Measurements from ENCODE around the gene TARS2. TPM values are rescaled to one million over a fixed set of nuclear protein-coding genes. Genes with fewer than 3 reads are reported as not detected.

TARS2 gene
- polyA plus RNA-seq, 2 of the 4 experiments (the other 2 are of a cell fraction), result 19.4 to 21.6 TPM

GRCh38 chr1:150557065-150557600 lies 69.9 kb downstream of the TARS2 start:
- WGBS (ENCODE audit: missing lambda C conversion rate), result 81% methylated on average over 18 of the region's 26 CpGs
- no peak for FAIRE-seq
- TF ChIP-seq POLR2AphosphoS2 (conservative IDR thresholded peaks at IDR 0.05; ENCODE audit: low read length) (no peak), POLR2A (IDR thresholded peaks at IDR 0.05; ENCODE audit: low read length) (no peak), HES2 (IDR thresholded peaks at IDR 0.05) (no peak), JUN (IDR thresholded peaks at IDR 0.05) (no peak), MAFK (IDR thresholded peaks at IDR 0.05; ENCODE audit: partially characterized antibody) (no peak), GATA3 (IDR thresholded peaks at IDR 0.05; ENCODE audit: borderline replicate concordance) (no peak), RNF2 (IDR thresholded peaks at IDR 0.05; ENCODE audit: borderline replicate concordance, low read depth) (no peak), MAZ (IDR thresholded peaks at IDR 0.05; ENCODE audit: borderline replicate concordance, low read depth, low read length) (no peak)
- DNase-seq (ENCODE audit: low read depth in 1 of 2, low spot score in 1 of 2), result no peak
- Histone ChIP-seq H3K4me3 (no peak overlapping the region), H3K27ac (no peak overlapping the region), H3K9me3 (no peaks in the 10 kb centered on the region), H3K4me1 (peaks cover 26% of the 10 kb centered on the region), H3K4me2 (no peak overlapping the region)
- no peak for ATAC-seq
- POLR2A ChIA-PET, result no interaction called here
- CTCF ChIA-PET, result interaction anchor here (0.9 to 11.6 kb wide), 3 partner anchors 16 to 67 kb away, joined by 3 to 210 read pairs (median 5); partner anchors contain the start of gene ENSA

Small RNAs within 50 kb of the gene (small RNA-seq; reads per million reads assigned to genes)
- 0 reads per million in 6 experiments for gene MIR4257

Other genes starting within 250 kb of the TARS2 start
- not detected in 2 replicates for gene CA14, start 229.6 kb upstream of the TARS2 start, polyA plus RNA-seq (2011; rRNA removed)
- not detected in 3 replicates for gene CA14, start 229.6 kb upstream of the TARS2 start, polyA plus RNA-seq (2017; fragmentation: RNase III; extraction: RNeasy Plus Mini Kit Qiagen cat#74134 plus additional on column Dnase treatment)
- gene APH1A, start 218.4 kb upstream of the TARS2 start, polyA plus RNA-seq (2011; rRNA removed), result 118 and 119 TPM in 2 replicates
- 99.4 to 111 TPM (median 109 TPM) in 3 replicates for gene APH1A, start 218.4 kb upstream of the TARS2 start, polyA plus RNA-seq (2017; fragmentation: RNase III; extraction: RNeasy Plus Mini Kit Qiagen cat#74134 plus additional on column Dnase treatment)
- gene C1orf54, start 214.6 kb upstream of the TARS2 start, polyA plus RNA-seq (2011; rRNA removed), result 0.16 and 0.19 TPM in 2 replicates
- 0.12 to 0.21 TPM (median 0.12 TPM) in 3 replicates for gene C1orf54, start 214.6 kb upstream of the TARS2 start, polyA plus RNA-seq (2017; fragmentation: RNase III; extraction: RNeasy Plus Mini Kit Qiagen cat#74134 plus additional on column Dnase treatment)
- 1.3 and 1.4 TPM in 2 replicates for gene CIART, start 204.9 kb upstream of the TARS2 start, polyA plus RNA-seq (2011; rRNA removed)
- 0.28 to 0.59 TPM (median 0.48 TPM) in 3 replicates for gene CIART, start 204.9 kb upstream of the TARS2 start, polyA plus RNA-seq (2017; fragmentation: RNase III; extraction: RNeasy Plus Mini Kit Qiagen cat#74134 plus additional on column Dnase treatment)
- 72.6 and 95.7 TPM in 2 replicates for gene MRPS21, start 193.6 kb upstream of the TARS2 start, polyA plus RNA-seq (2011; rRNA removed)
- gene MRPS21, start 193.6 kb upstream of the TARS2 start, polyA plus RNA-seq (2017; fragmentation: RNase III; extraction: RNeasy Plus Mini Kit Qiagen cat#74134 plus additional on column Dnase treatment), result 113 to 114 TPM (median 113 TPM) in 3 replicates
- 87.2 and 92.6 TPM in 2 replicates for gene PRPF3, start 165.9 kb upstream of the TARS2 start, polyA plus RNA-seq (2011; rRNA removed)
- gene PRPF3, start 165.9 kb upstream of the TARS2 start, polyA plus RNA-seq (2017; fragmentation: RNase III; extraction: RNeasy Plus Mini Kit Qiagen cat#74134 plus additional on column Dnase treatment), result 54.4 to 58.5 TPM (median 55.2 TPM) in 3 replicates
- gene RPRD2, start 123.3 kb upstream of the TARS2 start, polyA plus RNA-seq (2011; rRNA removed), result 20.8 and 21.1 TPM in 2 replicates
- 9.0 to 10.3 TPM (median 9.8 TPM) in 3 replicates for gene RPRD2, start 123.3 kb upstream of the TARS2 start, polyA plus RNA-seq (2017; fragmentation: RNase III; extraction: RNeasy Plus Mini Kit Qiagen cat#74134 plus additional on column Dnase treatment)
- 0.88 and 1.1 TPM in 2 replicates for gene ECM1, start 20.7 kb downstream of the TARS2 start, polyA plus RNA-seq (2011; rRNA removed)
- 0.77 to 1.0 TPM (median 1.0 TPM) in 3 replicates for gene ECM1, start 20.7 kb downstream of the TARS2 start, polyA plus RNA-seq (2017; fragmentation: RNase III; extraction: RNeasy Plus Mini Kit Qiagen cat#74134 plus additional on column Dnase treatment)
- gene FALEC, start 28.3 kb downstream of the TARS2 start, polyA plus RNA-seq (2011; rRNA removed), result 0.36 TPM in 1 of 2 replicates, not detected in the other
- 0.28 to 0.80 TPM (median 0.74 TPM) in 3 replicates for gene FALEC, start 28.3 kb downstream of the TARS2 start, polyA plus RNA-seq (2017; fragmentation: RNase III; extraction: RNeasy Plus Mini Kit Qiagen cat#74134 plus additional on column Dnase treatment)
- 1.3 and 1.8 TPM in 2 replicates for gene ADAMTSL4, start 62.0 kb downstream of the TARS2 start, polyA plus RNA-seq (2011; rRNA removed)
- gene ADAMTSL4, start 62.0 kb downstream of the TARS2 start, polyA plus RNA-seq (2017; fragmentation: RNase III; extraction: RNeasy Plus Mini Kit Qiagen cat#74134 plus additional on column Dnase treatment), result 1.3 to 2.0 TPM (median 1.5 TPM) in 3 replicates
- 145 and 202 TPM in 2 replicates for gene MCL1, start 92.2 kb downstream of the TARS2 start, polyA plus RNA-seq (2011; rRNA removed)
- 77.5 to 80.0 TPM (median 78.6 TPM) in 3 replicates for gene MCL1, start 92.2 kb downstream of the TARS2 start, polyA plus RNA-seq (2017; fragmentation: RNase III; extraction: RNeasy Plus Mini Kit Qiagen cat#74134 plus additional on column Dnase treatment)
- 61.2 and 67.9 TPM in 2 replicates for gene ENSA, start 142.2 kb downstream of the TARS2 start, polyA plus RNA-seq (2011; rRNA removed)
- 117 to 128 TPM (median 121 TPM) in 3 replicates for gene ENSA, start 142.2 kb downstream of the TARS2 start, polyA plus RNA-seq (2017; fragmentation: RNase III; extraction: RNeasy Plus Mini Kit Qiagen cat#74134 plus additional on column Dnase treatment)
- 34.9 and 41.8 TPM in 2 replicates for gene GOLPH3L, start 209.7 kb downstream of the TARS2 start, polyA plus RNA-seq (2011; rRNA removed)
- 23.9 to 32.3 TPM (median 27.7 TPM) in 3 replicates for gene GOLPH3L, start 209.7 kb downstream of the TARS2 start, polyA plus RNA-seq (2017; fragmentation: RNase III; extraction: RNeasy Plus Mini Kit Qiagen cat#74134 plus additional on column Dnase treatment)
- 20.6 and 30.6 TPM in 2 replicates for gene HORMAD1, start 233.5 kb downstream of the TARS2 start, polyA plus RNA-seq (2011; rRNA removed)
- 8.9 to 13.6 TPM (median 11.6 TPM) in 3 replicates for gene HORMAD1, start 233.5 kb downstream of the TARS2 start, polyA plus RNA-seq (2017; fragmentation: RNase III; extraction: RNeasy Plus Mini Kit Qiagen cat#74134 plus additional on column Dnase treatment)